GM21737 (cell line): ENCODE measurements around the gene KDM4C.
"Not testable (repeated sequence)": the region's sequence is repeated elsewhere in the genome, so short reads cannot be mapped to it uniquely, and the experiment has no call there.

Experiments used
- ATAC-seq: cut with Tn5 transposase; IDR thresholded peaks from one replicate; pipeline ENCODE4 v1.9.1; 2021; ENCODE audit warnings: mild to moderate bottlenecking, moderate library complexity; ENCODE audit not compliant: unreplicated experiment

The KDM4C gene

GRCh38 chr9:6763244-6763643 lies 5.5 kb downstream of the KDM4C start:
- no peak for ATAC-seq

- ATAC-seq = no peak
Measured at GRCh38 chr9:6764011-6764410, 6.2 kb downstream of the KDM4C start.

- no peak for ATAC-seq
Measured at GRCh38 chr9:6764523-6764922, 6.8 kb downstream of the KDM4C start.

GRCh38 chr9:6764950-6765349 lies 7.2 kb downstream of the KDM4C start:
- ATAC-seq = no peak

GRCh38 chr9:6765396-6765795 lies 7.6 kb downstream of the KDM4C start:
- no peak for ATAC-seq

- ATAC-seq = no peak
Measured at GRCh38 chr9:6766606-6767005, 8.8 kb downstream of the KDM4C start.

- not testable (repeated sequence) for ATAC-seq
Measured at GRCh38 chr9:6768587-6768986, 10.8 kb downstream of the KDM4C start.

- ATAC-seq = no peak
Measured at GRCh38 chr9:6771722-6772121, 13.9 kb downstream of the KDM4C start.

GRCh38 chr9:6777213-6777902 lies 19.6 kb downstream of the KDM4C start:
- ATAC-seq = no peak

- ATAC-seq = no peak
Measured at GRCh38 chr9:6779417-6780241, 21.9 kb downstream of the KDM4C start.

- ATAC-seq = no peak
Measured at GRCh38 chr9:6780690-6781089, 22.9 kb downstream of the KDM4C start.

GRCh38 chr9:6781476-6781875 lies 23.7 kb downstream of the KDM4C start:
- no peak for ATAC-seq

GRCh38 chr9:6782345-6782744 lies 24.6 kb downstream of the KDM4C start:
- ATAC-seq = no peak

GRCh38 chr9:6782981-6783380 lies 25.2 kb downstream of the KDM4C start:
- ATAC-seq = no peak

- ATAC-seq = no peak
Measured at GRCh38 chr9:6783753-6784152, 26.0 kb downstream of the KDM4C start.

GRCh38 chr9:6785682-6786081 lies 27.9 kb downstream of the KDM4C start:
- ATAC-seq = no peak

GRCh38 chr9:6787793-6788161 lies 30.0 kb downstream of the KDM4C start:
- no peak for ATAC-seq

- no peak for ATAC-seq
Measured at GRCh38 chr9:6788162-6789016, 30.6 kb downstream of the KDM4C start.

GRCh38 chr9:6789017-6789338 lies 31.2 kb downstream of the KDM4C start:
- not testable (repeated sequence) for ATAC-seq

- ATAC-seq = no peak
Measured at GRCh38 chr9:6790866-6791265, 33.1 kb downstream of the KDM4C start.

GRCh38 chr9:6793203-6793602 lies 35.4 kb downstream of the KDM4C start:
- ATAC-seq = no peak

- no peak for ATAC-seq
Measured at GRCh38 chr9:6794936-6795335, 37.2 kb downstream of the KDM4C start.
